ENCODE results near the gene ROCK2.
"Not testable (repeated sequence)": the region's sequence is repeated elsewhere in the genome, so short reads cannot be mapped to it uniquely, and the experiment has no call there.

ROCK2 gene

DNA sequence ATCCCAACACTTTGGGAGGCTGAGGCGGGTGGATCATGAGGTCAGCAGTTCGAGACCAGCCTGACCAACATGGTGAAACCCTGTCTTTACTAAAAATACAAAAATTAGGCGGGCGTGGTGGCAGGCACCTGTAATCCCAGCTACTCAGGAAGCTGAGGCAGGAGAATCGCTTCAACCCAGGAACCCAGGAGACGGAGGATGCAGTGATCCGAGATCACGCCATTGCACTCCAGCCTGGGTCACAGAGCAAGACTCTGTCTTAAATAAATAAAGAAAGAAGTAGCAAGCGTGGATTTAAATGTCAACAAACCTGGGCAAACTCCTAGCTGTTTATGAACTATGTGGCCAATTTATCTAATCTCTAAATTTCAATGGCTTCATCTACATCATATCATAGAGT, 82.9 kb downstream of the ROCK2 start:
- not testable (repeated sequence) for DNase-seq

GRCh38 chr2:11260979-11261378, 83.5 kb downstream of the ROCK2 start:
- no peak for DNase-seq

GRCh38 chr2:11257964-11258363, 86.5 kb downstream of the ROCK2 start:
- no peak for DNase-seq

GRCh38 chr2:11257078-11257477, 87.4 kb downstream of the ROCK2 start:
- no peak for DNase-seq

DNA sequence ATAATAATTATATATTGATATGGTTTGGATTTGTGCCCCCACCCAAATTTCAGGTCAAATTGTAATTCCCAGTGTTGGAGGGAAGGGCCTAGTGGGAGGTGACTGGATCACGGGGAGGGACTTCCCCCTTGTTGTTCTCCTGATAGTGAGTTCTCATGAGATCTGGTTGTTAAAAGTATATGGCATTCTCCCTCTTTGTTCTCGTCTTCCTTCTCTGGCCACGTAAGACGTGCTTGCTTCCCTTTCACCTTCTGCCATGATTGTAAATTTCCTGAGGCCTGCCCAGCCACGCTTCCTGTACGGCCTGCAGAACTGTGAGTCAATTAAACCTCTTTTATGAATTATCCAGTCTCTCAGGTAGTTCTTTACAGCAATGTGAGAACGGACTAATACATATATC, 88.3 kb downstream of the ROCK2 start:
- no peak for DNase-seq

GRCh38 chr2:11254100-11254536, 90.3 kb downstream of the ROCK2 start:
- DNase-seq, result no peak

DNA sequence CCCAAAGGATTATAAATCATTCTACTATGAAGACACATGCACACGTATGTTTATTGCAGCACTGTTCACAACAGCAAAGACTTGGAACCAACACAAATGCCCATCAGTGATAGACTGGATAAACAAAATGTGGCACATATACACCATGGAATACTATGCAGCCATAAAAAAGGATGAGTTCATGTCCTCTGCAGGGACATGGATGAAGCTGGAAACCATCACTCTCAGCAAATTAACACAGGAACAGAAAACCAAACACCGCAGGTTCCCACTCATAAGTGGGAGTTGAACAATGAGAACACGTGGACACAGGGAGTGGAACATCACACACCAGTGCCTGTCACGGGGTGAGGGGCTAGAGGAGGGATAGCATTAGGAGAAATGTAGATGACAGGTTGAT, 92.0 kb downstream of the ROCK2 start:
- not testable (repeated sequence) for DNase-seq

GRCh38 chr2:11250400-11251196, 93.8 kb downstream of the ROCK2 start:
- DNase-seq, result no peak

DNA sequence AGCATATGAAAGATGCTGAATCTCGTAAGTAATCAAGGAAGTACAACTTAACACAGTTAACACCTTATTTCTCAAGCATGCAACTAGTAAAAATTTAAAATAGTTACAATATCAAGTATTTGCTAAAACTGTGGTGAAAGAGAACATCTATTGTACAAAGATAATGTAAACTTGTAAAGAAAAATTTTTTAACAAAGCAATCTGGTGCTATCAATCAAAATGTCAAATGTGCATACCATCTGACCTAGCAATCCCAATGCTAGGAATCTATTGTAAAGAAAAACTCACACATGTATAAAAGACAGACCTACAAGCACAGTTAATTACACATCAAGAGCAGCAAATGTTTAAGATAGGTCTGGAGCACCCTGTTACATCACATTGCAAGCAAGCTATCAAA, 99.1 kb downstream of the ROCK2 start:
- DNase-seq, result no peak

DNA sequence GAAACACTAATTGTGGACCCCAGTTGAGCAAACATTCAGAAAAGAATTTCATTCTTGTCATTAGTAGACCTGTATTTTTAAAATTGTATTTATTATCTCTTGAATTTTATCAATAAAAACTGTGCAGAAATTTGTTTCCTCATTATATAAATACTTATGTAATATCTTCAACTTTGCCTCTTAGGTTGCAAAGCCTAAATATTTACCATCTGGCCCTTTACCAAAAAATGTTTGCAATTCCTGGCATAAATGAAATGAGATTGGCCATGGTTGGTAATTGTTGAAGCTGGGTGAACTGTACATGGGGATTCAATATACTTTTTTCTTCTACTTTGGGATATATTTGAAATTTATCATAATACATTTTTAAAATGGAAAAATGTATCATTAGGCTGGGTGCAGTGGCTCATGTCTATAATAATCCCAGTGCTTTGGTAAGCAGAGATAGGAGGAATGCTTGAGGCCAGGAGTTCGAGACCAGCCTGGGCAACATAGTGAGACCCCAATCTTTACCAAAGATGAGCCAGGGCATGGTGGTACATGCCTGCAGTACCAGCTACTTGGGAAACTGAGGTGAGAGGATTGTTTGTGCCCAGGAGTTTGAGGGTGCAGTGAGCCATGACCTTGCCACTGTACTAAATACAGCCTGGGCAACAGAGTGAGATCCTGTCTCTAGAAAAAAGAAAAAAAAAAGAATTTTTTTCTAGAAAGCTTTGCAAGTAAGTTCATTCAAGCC, 100.2 kb downstream of the ROCK2 start:
- DNase-seq, result no peak

- DNase-seq, result no peak
Observed at GRCh38 chr2:11243512-11243911, 100.9 kb downstream of the ROCK2 start.

DNA sequence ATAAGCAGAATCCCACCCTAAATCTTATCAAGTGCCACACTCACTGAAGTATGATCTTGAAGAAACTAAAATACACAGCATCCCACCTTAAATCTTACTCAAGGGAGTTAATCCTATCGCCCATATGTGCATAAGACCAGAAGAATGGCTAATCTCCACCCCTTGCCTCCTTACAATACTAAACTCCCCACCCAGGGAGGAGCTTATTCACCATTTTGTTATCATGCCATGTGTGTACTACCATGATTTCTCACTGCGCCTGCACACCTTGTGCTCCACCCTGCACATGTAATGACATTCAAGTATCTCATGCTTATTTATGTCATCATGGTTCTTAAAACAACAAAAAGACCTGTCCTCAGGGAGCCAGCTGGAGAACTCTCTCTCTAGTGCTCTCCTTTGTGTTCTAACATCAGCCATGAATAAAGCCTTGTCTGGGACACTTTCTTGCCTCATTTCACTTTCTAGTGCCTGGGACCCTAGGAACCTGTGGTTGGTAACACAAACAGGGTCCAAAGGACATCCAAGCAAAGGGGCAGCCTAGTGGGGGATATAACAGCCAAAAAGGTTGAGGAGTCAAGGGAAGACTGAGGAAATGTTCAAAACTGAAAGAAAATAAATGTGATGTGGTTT, 101.8 kb downstream of the ROCK2 start:
- no peak for DNase-seq

DNA sequence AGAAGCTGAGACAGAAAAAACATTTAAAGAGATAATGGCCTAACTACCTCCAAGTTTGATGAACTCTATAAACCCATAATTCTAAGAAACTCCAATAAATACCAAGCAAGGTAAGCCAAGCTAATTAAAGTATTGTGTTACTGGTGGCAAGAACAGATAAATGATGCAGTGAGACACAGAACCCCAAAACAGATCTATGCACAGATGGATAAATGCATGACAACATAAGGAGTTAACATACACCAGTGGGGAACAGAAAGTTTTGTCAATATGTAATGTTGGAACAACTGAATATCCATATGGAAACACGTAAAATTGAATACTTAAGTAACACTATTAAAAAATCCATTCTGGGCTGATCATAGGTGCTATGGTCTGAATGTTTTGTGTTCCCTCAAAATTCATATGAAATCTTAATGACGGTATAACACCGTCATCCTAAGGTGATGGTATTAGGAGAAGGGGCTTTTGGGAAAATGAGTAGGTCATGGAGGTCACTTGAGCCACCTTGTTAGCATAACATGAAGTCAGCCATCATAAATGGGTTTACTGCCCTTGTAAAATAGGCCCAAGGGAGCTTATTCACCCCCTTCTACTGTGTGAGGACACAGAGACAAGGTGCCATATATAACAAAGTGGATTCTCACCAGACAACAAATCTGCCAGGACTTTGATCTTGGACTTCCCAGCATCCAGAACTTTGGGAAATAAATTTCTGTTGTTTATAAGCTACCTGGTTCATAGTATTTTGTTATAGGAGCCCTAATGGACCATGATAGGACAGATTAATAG, 102.8 kb downstream of the ROCK2 start:
- DNase-seq, result no peak

DNA sequence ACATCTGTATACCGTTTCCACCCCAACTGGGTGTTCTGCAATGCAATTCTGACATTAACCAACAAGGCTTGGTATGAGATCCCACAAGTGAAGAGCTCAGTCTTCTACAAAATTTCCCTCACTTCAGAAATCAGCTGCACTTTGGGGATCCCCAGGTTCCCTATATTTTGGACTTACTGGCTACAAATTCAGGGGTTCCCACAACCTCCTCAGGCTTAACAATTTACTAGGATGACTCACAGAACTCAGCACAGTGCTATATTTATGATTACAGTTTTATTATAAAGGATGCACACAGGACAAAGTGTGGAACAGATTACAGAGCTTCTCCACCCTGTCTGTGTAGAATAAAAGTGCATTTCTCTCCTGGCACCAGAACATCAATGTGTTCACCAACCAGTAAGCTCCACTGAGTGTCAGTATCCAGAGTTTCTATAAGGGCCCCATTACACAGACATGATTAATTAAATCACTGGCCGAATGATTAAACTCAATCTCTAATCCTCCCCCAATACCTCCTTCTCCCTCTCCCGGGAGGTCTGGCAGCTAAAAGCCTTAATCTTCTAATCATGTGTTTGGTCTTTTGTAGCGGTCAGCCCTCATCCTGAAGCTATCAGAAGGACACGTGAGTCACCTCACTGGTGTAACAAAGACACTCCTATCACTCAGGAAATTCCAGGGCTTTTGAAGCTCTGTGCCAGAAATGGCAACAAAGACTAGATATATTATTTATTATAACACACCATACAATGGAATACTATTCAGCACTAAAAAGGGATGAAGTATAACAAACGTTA, 104.6 kb downstream of the ROCK2 start:
- no peak for DNase-seq

DNA sequence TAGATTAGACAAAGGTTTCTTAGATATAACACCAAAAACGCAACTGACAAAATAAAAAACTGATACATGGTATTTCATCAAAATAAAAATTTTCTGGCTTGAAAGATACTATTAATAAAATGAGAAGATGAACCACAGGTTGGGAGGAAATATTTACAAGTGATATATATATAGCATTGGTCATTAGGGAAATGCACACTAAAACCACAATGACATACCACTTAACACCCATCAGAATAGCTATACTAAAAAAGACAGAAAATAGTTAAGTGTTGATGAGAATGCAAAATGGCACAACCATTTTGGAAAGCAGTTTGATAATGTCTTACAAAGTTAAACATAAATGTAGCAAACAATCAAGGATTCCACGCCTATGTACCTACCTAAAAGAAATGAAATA, 105.3 kb downstream of the ROCK2 start:
- no peak for DNase-seq

GRCh38 chr2:11237122-11237521, 107.3 kb downstream of the ROCK2 start:
- DNase-seq, result no peak

DNA sequence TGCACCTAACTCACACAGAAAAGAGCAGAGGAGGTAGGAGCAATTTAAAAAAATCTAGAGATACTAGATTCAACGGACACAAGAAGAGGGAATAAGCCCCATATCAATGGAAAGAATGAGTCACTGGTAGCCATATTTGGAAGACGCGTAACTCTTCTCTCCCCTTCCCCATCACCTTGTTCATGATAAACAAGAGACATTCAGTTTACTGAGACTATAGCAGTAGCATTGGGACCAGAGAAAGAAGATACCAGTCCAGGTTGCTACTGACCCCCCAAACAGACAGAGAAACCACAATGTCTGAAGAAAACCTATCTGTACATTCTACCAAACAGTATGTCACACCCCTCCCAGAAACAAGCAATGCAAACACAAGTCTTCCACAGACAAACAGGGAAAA, 108.1 kb downstream of the ROCK2 start:
- no peak for DNase-seq

DNA sequence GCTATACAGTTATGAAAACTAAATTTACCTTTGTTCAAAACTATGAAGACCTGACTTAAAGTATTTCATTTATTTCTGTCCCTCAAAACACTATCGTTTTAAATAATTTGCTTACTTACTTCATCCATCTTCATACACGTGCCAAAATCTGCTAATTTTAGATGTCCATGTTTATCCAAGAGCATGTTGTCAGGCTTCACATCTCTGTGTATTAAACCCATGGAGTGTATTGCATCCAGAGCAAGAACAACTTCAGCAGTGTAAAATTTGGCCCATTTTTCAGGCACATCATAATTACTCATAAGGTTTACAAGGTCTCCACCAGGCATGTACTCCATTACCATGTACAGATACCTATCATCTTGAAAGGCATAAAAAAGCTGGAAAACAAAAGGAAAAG, 108.9 kb downstream of the ROCK2 start:
- no peak for DNase-seq

GRCh38 chr2:11234309-11234708, 110.1 kb downstream of the ROCK2 start:
- DNase-seq, result no peak

DNA sequence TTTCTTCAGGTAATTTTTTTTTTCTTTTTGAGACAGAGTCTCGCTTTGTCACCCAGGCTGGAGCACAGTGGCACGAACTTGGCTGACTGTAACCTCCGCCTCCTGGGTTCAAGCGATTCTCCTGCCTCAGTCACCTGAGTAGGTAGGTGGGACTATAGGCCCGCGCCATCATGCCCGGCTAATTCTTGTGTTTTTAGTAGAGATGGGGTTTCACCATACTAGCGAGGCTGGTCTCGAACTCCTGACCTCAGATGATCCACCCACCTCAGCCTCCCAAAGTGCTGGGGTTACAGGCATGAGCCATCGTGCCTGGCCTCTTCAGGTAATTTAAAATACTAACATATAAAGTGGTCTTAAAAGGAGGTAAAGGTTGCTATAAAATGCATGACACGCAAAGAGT, 113.2 kb downstream of the ROCK2 start:
- not testable (repeated sequence) for DNase-seq

DNA sequence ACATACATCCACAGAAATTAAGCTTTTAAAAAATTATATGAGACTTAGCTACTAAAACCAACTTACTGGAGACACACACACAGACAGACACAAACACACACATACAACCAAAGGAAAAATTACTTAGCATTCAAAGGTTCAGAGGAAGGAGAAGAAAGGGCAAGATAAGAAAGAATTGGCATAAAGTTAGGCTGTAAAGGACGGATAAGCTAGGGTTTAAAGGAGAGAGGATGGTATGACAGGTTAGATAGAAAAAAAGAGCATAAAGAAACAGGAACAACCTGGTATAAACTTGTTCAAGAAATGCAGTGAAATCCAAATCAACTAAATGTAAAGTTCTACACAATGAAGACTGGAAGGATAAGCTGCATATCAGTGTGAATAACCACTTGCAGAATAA, 115.7 kb downstream of the ROCK2 start:
- no peak for DNase-seq

- no peak for DNase-seq
Observed at GRCh38 chr2:11227595-11227994, 116.8 kb downstream of the ROCK2 start.

All from NCI-H2081 treated with DMSO at 0.1 percent for 48 hours (cell line).